Neural cell (in vitro differentiated cells): ENCODE results near the gene CD81.

Experiments used
- CTCF ChIP-seq: fragments of 450-650 bp; IDR thresholded peaks from 2 replicates; pipeline ENCODE4 v1.5.1; 2014; ENCODE audit warnings: antibody characterized with exemption, mild to moderate bottlenecking, moderate library complexity; ENCODE audit not compliant: poor library complexity, severe bottlenecking
- EZH2 ChIP-seq: fragments of 200-600, 300-800 bp; shearing (Covaris generic), sonication (generic); IDR thresholded peaks from 2 replicates; pipeline ENCODE4 v1.6.1; 2014; ENCODE audit warnings: antibody characterized with exemption, low read length, borderline replicate concordance, mild to moderate bottlenecking; ENCODE audit not compliant: insufficient read depth, poor library complexity, severe bottlenecking

- TF ChIP-seq CTCF: no peak
- no peak for TF ChIP-seq EZH2
Measured at GRCh38 chr11:2443881-2444820, 67.0 kb downstream of the CD81 start, which contains the start of gene TRPM5.
